Stimulated activated CD8-positive, alpha-beta memory T cell treated with anti-CD3 and anti-CD28 coated beads, Interleukin-7, amount 100 ng/mL, for 4 hours (primary cell): ENCODE data around the gene TUSC2.
A peak's percentile ranks its signal among the peaks of the same experiment; 100 is the strongest.

Experiments
- DNase-seq, 2 donors: peaks; one replicate each; pipeline ENCODE4 v3.0.0-alpha.2; 2020; ENCODE audit warnings: low read depth in 2 of 2

Gene TUSC2

GRCh38 chr3:50336452-50337174, 8.6 kb upstream of the TUSC2 start:
- DNase-seq = no peak

- DNase-seq = no peak
Observed at GRCh38 chr3:50334339-50335075, 6.5 kb upstream of the TUSC2 start.

GRCh38 chr3:50333744-50334328, 5.8 kb upstream of the TUSC2 start:
- no peak for DNase-seq

GRCh38 chr3:50331364-50331907, 3.4 kb upstream of the TUSC2 start:
- DNase-seq = no peak

GRCh38 chr3:50330330-50330729, 2.3 kb upstream of the TUSC2 start:
- DNase-seq = no peak

GRCh38 chr3:50327129-50327528, 894 bp downstream of the TUSC2 start:
- no peak for DNase-seq

GRCh38 chr3:50326182-50326541, 1.9 kb downstream of the TUSC2 start:
- no peak for DNase-seq

GRCh38 chr3:50325497-50326181, 2.4 kb downstream of the TUSC2 start:
- DNase-seq = no peak

GRCh38 chr3:50325113-50325480, 2.9 kb downstream of the TUSC2 start:
- DNase-seq = no peak

- no peak for DNase-seq
Observed at GRCh38 chr3:50324351-50325112, 3.5 kb downstream of the TUSC2 start.

- DNase-seq = no peak
Observed at GRCh38 chr3:50323614-50324199, 4.3 kb downstream of the TUSC2 start.

- no peak for DNase-seq
Observed at GRCh38 chr3:50323092-50323600, 4.9 kb downstream of the TUSC2 start.

GRCh38 chr3:50322386-50323091, 5.5 kb downstream of the TUSC2 start, which contains the start of gene HYAL2:
TSS of gene HYAL2 (minus strand) at chr3:50322745. CDS start at chr3:50320489, 2,256 bp downstream.
- DNase-seq = no peak

GRCh38 chr3:50322115-50322385, 6.0 kb downstream of the TUSC2 start:
- no peak for DNase-seq

GRCh38 chr3:50321336-50322114, 6.5 kb downstream of the TUSC2 start:
- DNase-seq = peak; percentile 66 to 77

- peak in 1 of 2 donors; percentile 67 for DNase-seq
Observed at GRCh38 chr3:50320853-50321335, 7.1 kb downstream of the TUSC2 start.

GRCh38 chr3:50319894-50320625, 8.0 kb downstream of the TUSC2 start:
- DNase-seq = no peak

GRCh38 chr3:50319181-50319893, 8.7 kb downstream of the TUSC2 start:
- DNase-seq = no peak
